Endothelial cell of umbilical vein (primary cell): ENCODE results near the gene TEDC2. TPM values are rescaled to one million over a fixed set of nuclear protein-coding genes. Genes with fewer than 3 reads are reported as not detected.

ENCODE experiments used
- BruUV-seq: library from RNA; stranded (reverse); fragments of 400-500 nt; replicated peaks from 2 replicates; lab custom pipeline; 2021; lab: Mats Ljungman, UMichigan
- CTCF ChIA-PET: fragments of 300-600, 350-600 bp; sonication (Branson Sonifier 250); formaldehyde crosslinking; loops from one replicate; lab custom pipeline; 2021; ENCODE audit warnings: antibody characterized with exemption, inconsistent platforms; lab: Charles Lee
- POLR2A ChIA-PET: fragments of 300-600, 350-600 bp; sonication (Branson Sonifier 250); formaldehyde crosslinking; loops from one replicate; lab custom pipeline; 2021; ENCODE audit warnings: antibody characterized with exemption, inconsistent platforms; lab: Charles Lee
- DNase-seq: peaks from one replicate; pipeline ENCODE4 v3.0.0-alpha.2; 2011; ENCODE audit warnings: low read depth, low spot score
- FAIRE-seq: peaks from 2 replicates; lab custom pipeline; 2011; peaks lifted over from hg19 to GRCh38; lab: Jason Lieb, UNC
- H2AFZ ChIP-seq: 2 replicates; pipeline ENCODE4 v1.6.0; 2012; ENCODE audit warnings: low read depth, low read length, control low read depth, inconsistent platforms
- H3K27ac ChIP-seq: 2 replicates; pipeline ENCODE4 v1.5.1; 2011; ENCODE audit warnings: low read depth, mild to moderate bottlenecking, control low read depth, low read length, moderate library complexity; ENCODE audit not compliant: insufficient read depth
- H3K27me3 ChIP-seq, 2 experiments: 2 replicates each; pipeline versions ENCODE4 v1.6.0 to v1.6.1; 2011; ENCODE audit warnings: low read length in 2 of 2, mixed read lengths in 1 of 2; ENCODE audit not compliant: control insufficient read depth in 2 of 2, insufficient read depth in 2 of 2
- H3K36me3 ChIP-seq, 2 experiments: 2 replicates in 1 of 2; 3 replicates in 1 of 2; pipeline ENCODE4 v1.5.1; 2011; ENCODE audit warnings: low read length in 2 of 2, mild to moderate bottlenecking in 1 of 2, moderate library complexity in 1 of 2; ENCODE audit not compliant: control insufficient read depth in 2 of 2, insufficient read depth in 2 of 2; ENCODE audit errors: extremely low read depth in 1 of 2
- H3K4me1 ChIP-seq: 3 replicates; pipeline ENCODE4 v1.5.1; 2011; ENCODE audit warnings: mild to moderate bottlenecking, low read length; ENCODE audit not compliant: control insufficient read depth, insufficient read depth; ENCODE audit errors: extremely low read depth
- H3K4me2 ChIP-seq: 2 replicates; pipeline ENCODE4 v1.6.1; 2011; ENCODE audit warnings: low read length, control low read depth, mixed read lengths; ENCODE audit not compliant: insufficient read depth
- H3K4me3 ChIP-seq, 3 experiments: fragments of 200-600 bp in 1 of 3; sonication (generic), shearing (Covaris generic) in 1 of 3; replicated peaks in 1 of 3; 2 replicates each; pipeline ENCODE4 v1.5.1; 2011 to 2016; ENCODE audit warnings: control low read depth in 3 of 3, low read length in 3 of 3, mild to moderate bottlenecking in 2 of 3, inconsistent platforms in 1 of 3, low read depth in 1 of 3, moderate library complexity in 1 of 3; ENCODE audit not compliant: insufficient read depth in 1 of 3
- H3K79me2 ChIP-seq: 2 replicates; pipeline ENCODE4 v1.6.0; 2012; ENCODE audit warnings: low read length, inconsistent platforms; ENCODE audit not compliant: control insufficient read depth, insufficient read depth
- H3K9ac ChIP-seq: replicated peaks from 2 replicates; pipeline ENCODE3; 2011; ENCODE audit warnings: low read length, control low read depth; ENCODE audit not compliant: insufficient read depth; ENCODE audit errors: extremely low read depth
- H3K9me1 ChIP-seq: replicated peaks from 3 replicates; pipeline ENCODE4 v1.6.0; 2011; ENCODE audit warnings: mild to moderate bottlenecking, low read length; ENCODE audit not compliant: control insufficient read depth, insufficient read depth; ENCODE audit errors: extremely low read depth
- H3K9me3 ChIP-seq: replicated peaks from 2 replicates; pipeline ENCODE4 v1.5.1; 2012; ENCODE audit warnings: low read length, inconsistent platforms; ENCODE audit not compliant: control insufficient read depth, insufficient read depth
- H4K20me1 ChIP-seq: replicated peaks from 2 replicates; pipeline ENCODE3; 2011; ENCODE audit warnings: mild to moderate bottlenecking, low read length; ENCODE audit not compliant: control insufficient read depth, insufficient read depth; ENCODE audit errors: extremely low read depth
- CTCF ChIP-seq, 2 donors: IDR thresholded peaks; 1 replicate in 1 of 2; 2 replicates in 1 of 2; pipeline ENCODE4 v1.5.1; 2011; ENCODE audit warnings: low read length in 2 of 2, mild to moderate bottlenecking in 2 of 2, moderate library complexity in 2 of 2, control low read depth in 1 of 2, inconsistent platforms in 1 of 2, low read depth in 1 of 2; ENCODE audit not compliant: insufficient read depth in 1 of 2; ENCODE audit errors: extremely low read depth in 1 of 2
- EZH2 ChIP-seq: IDR thresholded peaks from 2 replicates; pipeline ENCODE4 v1.6.1; 2012; ENCODE audit warnings: borderline replicate concordance, low read depth, mild to moderate bottlenecking, moderate library complexity, low read length, inconsistent platforms; ENCODE audit not compliant: severe bottlenecking
- FOS ChIP-seq: IDR thresholded peaks from 2 replicates; pipeline ENCODE4 v1.6.1; 2011; ENCODE audit warnings: mild to moderate bottlenecking, low read length, moderate library complexity, borderline replicate concordance; ENCODE audit not compliant: insufficient read depth
- GATA2 ChIP-seq: IDR thresholded peaks from 2 replicates; pipeline ENCODE4 v1.7.0; 2011; ENCODE audit warnings: low read depth, mild to moderate bottlenecking, moderate library complexity, mixed read lengths, low read length; ENCODE audit not compliant: insufficient read length, insufficient read depth
- JUN ChIP-seq: IDR thresholded peaks from 2 replicates; pipeline ENCODE4 v1.6.1; 2011; ENCODE audit warnings: borderline replicate concordance, low read depth; ENCODE audit not compliant: insufficient read length, insufficient read depth
- MAX ChIP-seq: IDR thresholded peaks from 2 replicates; pipeline ENCODE4 v1.6.1; 2011; ENCODE audit not compliant: insufficient read depth, insufficient read length
- MYC ChIP-seq: IDR thresholded peaks from one replicate; pipeline ENCODE4 v1.6.1; 2011; ENCODE audit warnings: mild to moderate bottlenecking, low read depth, low read length
- POLR2A ChIP-seq: IDR thresholded peaks from 2 replicates; pipeline ENCODE4 v1.6.1; 2012; ENCODE audit warnings: low read depth, mild to moderate bottlenecking, control low read depth, low read length
- POLR2AphosphoS5 ChIP-seq: IDR thresholded peaks from 2 replicates; pipeline ENCODE4 v1.6.1; 2012; ENCODE audit warnings: low read depth, mild to moderate bottlenecking, control low read depth, low read length, moderate library complexity; ENCODE audit not compliant: insufficient read depth
- dilution Hi-C: fragments of 300-500 bp; cut with MboI; formaldehyde crosslinking; loops from one replicate; pipeline ENCODE4 v1.15.0; 2019; ENCODE audit warnings: low sequenced_read_pairs; ENCODE audit not compliant: extremely low pct_ligation_motif_present
- intact Hi-C: fragments of 100-400 bp; cut with micrococcal nuclease; formaldehyde crosslinking; loops from one replicate; pipeline ENCODE4 v1.10.0; 2022
- polyA plus RNA-seq, 4 experiments: library from polyadenylated mRNA; depleted of rRNA in 3 of 4; stranded (reverse) in 3 of 4; unstranded in 1 of 4; fragments of >200 nt; gene quantifications; 2 replicates each; pipeline versions ENCODE4 v1.2.1 to v1.2.3, GENCODE V29; 2011 to 2012; ENCODE audit warnings: missing spikeins in 1 of 4
- total RNA-seq: library from RNA; stranded (reverse); gene quantifications from 2 replicates; pipeline ENCODE4 v1.2.3, GENCODE V29; 2021

Gene TEDC2
- total and polyA plus RNA-seq, 2 donors (not counting 3 experiments of a cell fraction or from before 2014, with no cell fraction given): 7.6 to 12.7 TPM

- TF ChIP-seq POLR2AphosphoS5 (no peak), EZH2 (no peak), GATA2 (no peak), FOS (no peak), MYC (no peak), POLR2A (no peak), MAX (no peak), CTCF (IDR thresholded peaks at IDR 0.05; ENCODE audit: extremely low read depth in 1 of 2, insufficient read depth in 1 of 2, low read depth in 1 of 2, low read length in 2 of 2) (no peak), JUN (no peak)
- CTCF ChIA-PET: interaction anchor here (2.4 kb wide), 1 partner anchor 14 kb away, joined by 14 read pairs; no protein-coding TSS in a partner anchor
- H3K36me3 ChIP-seq: no peaks in the 10 kb centered on the region
- H3K4me1 ChIP-seq: no peaks in the 10 kb centered on the region
- H3K9me1 ChIP-seq: no peaks in the 10 kb centered on the region
- no peaks in the 10 kb centered on the region for H4K20me1 ChIP-seq
- intact Hi-C loops (no loop called here), dilution Hi-C loops (no loop called here)
- no peaks in the 10 kb centered on the region for H3K27me3 ChIP-seq
- no peak overlapping the region for H3K4me2 ChIP-seq
- BruUV-seq: no TSS peak
- H3K4me3 ChIP-seq: no peak overlapping the region
- no peak overlapping the region for H2AFZ ChIP-seq
- DNase-seq (no peak), FAIRE-seq (no peak)
- POLR2A ChIA-PET: no interaction called here
- H3K9me3 ChIP-seq: no peaks in the 10 kb centered on the region
- peaks cover 6% of the 10 kb centered on the region for H3K79me2 ChIP-seq
- H3K9ac ChIP-seq: no peak overlapping the region
- no peak overlapping the region for H3K27ac ChIP-seq
Measured at GRCh38 chr16:2487517-2487842, 27.6 kb downstream of the TEDC2 start.
